Measurements from ENCODE around the gene ASPSCR1. TPM values are rescaled to one million over a fixed set of nuclear protein-coding genes. Genes with fewer than 3 reads are reported as not detected.

The ASPSCR1 gene
- total and polyA plus RNA-seq, 2 of the 13 experiments (the other 11 are each of a cell fraction or from before 2014, with no cell fraction given), result 274 to 314 TPM

- TF ChIP-seq RFXAP (CRISPR knock-in tag; IDR thresholded peaks at IDR 0.05; ENCODE audit: borderline replicate concordance) (0 out of 2 replicates have a peak, but pooled peaks have one; percentile 72), ZMAT5 (CRISPR knock-in tag; IDR thresholded peaks at IDR 0.05; ENCODE audit: borderline replicate concordance, low read depth) (no peak), SOX6 (IDR thresholded peaks at IDR 0.05) (no peak), SOX6 (CRISPR knock-in tag; IDR thresholded peaks at IDR 0.05) (no peak; the same call in 1 of the 2 replicates), ZNF550 (CRISPR knock-in tag; IDR thresholded peaks at IDR 0.05; ENCODE audit: borderline replicate concordance) (peak; percentile 32; the same call in 1 of the 2 replicates), NFYC (CRISPR knock-in tag; IDR thresholded peaks at IDR 0.05) (no peak), KDM2A (CRISPR knock-in tag; IDR thresholded peaks at IDR 0.05; ENCODE audit: borderline replicate concordance, low read depth) (peak; percentile 75), AKAP8 (CRISPR knock-in tag; IDR thresholded peaks at IDR 0.05) (peak; percentile 80; the same call in 1 of the 2 replicates), ZNF10 (CRISPR knock-in tag; IDR thresholded peaks at IDR 0.05; ENCODE audit: borderline replicate concordance, low read depth) (no peak), NFKB2 (CRISPR knock-in tag; IDR thresholded peaks at IDR 0.05; ENCODE audit: borderline replicate concordance) (peak; percentile 77; the same call in 1 of the 2 replicates), HNRNPK (IDR thresholded peaks at IDR 0.05; ENCODE audit: low read depth, low read length, poor library complexity, severe bottlenecking) (peak; percentile 63), KLF13 (CRISPR knock-in tag; IDR thresholded peaks at IDR 0.05) (0 out of 2 replicates have a peak, but pooled peaks have one; percentile 19), ZMYM4 (CRISPR knock-in tag; IDR thresholded peaks at IDR 0.05) (peak; percentile 46; the same call in 1 of the 2 replicates), GFI1 (CRISPR knock-in tag; IDR thresholded peaks at IDR 0.05; ENCODE audit: borderline replicate concordance) (peak; percentile 38; the same call in 1 of the 2 replicates), ZNF614 (CRISPR knock-in tag; IDR thresholded peaks at IDR 0.05; ENCODE audit: borderline replicate concordance) (no peak), YEATS4 (CRISPR knock-in tag; IDR thresholded peaks at IDR 0.05; ENCODE audit: borderline replicate concordance) (peak; percentile 91; the same call in 1 of the 2 replicates), RFX1 (IDR thresholded peaks at IDR 0.05) (peak; percentile 95), RARA (CRISPR knock-in tag; IDR thresholded peaks at IDR 0.05) (no peak), USF2 (IDR thresholded peaks at IDR 0.05; ENCODE audit: low read depth, low read length) (peak; percentile 96), USF2 (CRISPR knock-in tag; IDR thresholded peaks at IDR 0.05; ENCODE audit: borderline replicate concordance) (peak; percentile 91), RFX5 (IDR thresholded peaks at IDR 0.05; ENCODE audit: low read depth, low read length) (no peak; the same call in 1 of the 2 replicates), ZNF839 (CRISPR knock-in tag; IDR thresholded peaks at IDR 0.05; ENCODE audit: borderline replicate concordance) (peak; percentile 77; the same call in 1 of the 2 replicates)
- TF ChIP-seq, protein P1, sequence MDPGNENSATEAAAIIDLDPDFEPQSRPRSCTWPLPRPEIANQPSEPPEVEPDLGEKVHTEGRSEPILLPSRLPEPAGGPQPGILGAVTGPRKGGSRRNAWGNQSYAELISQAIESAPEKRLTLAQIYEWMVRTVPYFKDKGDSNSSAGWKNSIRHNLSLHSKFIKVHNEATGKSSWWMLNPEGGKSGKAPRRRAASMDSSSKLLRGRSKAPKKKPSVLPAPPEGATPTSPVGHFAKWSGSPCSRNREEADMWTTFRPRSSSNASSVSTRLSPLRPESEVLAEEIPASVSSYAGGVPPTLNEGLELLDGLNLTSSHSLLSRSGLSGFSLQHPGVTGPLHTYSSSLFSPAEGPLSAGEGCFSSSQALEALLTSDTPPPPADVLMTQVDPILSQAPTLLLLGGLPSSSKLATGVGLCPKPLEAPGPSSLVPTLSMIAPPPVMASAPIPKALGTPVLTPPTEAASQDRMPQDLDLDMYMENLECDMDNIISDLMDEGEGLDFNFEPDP (CRISPR knock-in tag; conservative IDR thresholded peaks at IDR 0.05), result no peak
- TF ChIP-seq, protein P2, sequence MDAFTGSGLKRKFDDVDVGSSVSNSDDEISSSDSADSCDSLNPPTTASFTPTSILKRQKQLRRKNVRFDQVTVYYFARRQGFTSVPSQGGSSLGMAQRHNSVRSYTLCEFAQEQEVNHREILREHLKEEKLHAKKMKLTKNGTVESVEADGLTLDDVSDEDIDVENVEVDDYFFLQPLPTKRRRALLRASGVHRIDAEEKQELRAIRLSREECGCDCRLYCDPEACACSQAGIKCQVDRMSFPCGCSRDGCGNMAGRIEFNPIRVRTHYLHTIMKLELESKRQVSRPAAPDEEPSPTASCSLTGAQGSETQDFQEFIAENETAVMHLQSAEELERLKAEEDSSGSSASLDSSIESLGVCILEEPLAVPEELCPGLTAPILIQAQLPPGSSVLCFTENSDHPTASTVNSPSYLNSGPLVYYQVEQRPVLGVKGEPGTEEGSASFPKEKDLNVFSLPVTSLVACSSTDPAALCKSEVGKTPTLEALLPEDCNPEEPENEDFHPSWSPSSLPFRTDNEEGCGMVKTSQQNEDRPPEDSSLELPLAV (CRISPR knock-in tag; conservative IDR thresholded peaks at IDR 0.05; ENCODE audit: low read depth), result no peak
Observed at GRCh38 chr17:81927653-81928543, 49.5 kb upstream of the ASPSCR1 start, which contains the start of gene MAFG (continued).
